Parathyroid adenoma (tissue), 2 donors: Measurements from ENCODE around the gene MBTD1.
"Not testable (repeated sequence)": the region's sequence is repeated elsewhere in the genome, so short reads cannot be mapped to it uniquely, and the experiment has no call there.

Source experiments
- H2AFZ ChIP-seq: fragments of 300-600 bp; sonication (generic); one replicate; pipeline ENCODE4 v1.7.0; 2017; ENCODE audit warnings: antibody characterized with exemption, mild to moderate bottlenecking
- H3K27ac ChIP-seq: fragments of 300-600 bp; sonication (generic); one replicate; pipeline ENCODE4 v1.7.0; 2017
- H3K27me3 ChIP-seq: fragments of 300-600 bp; sonication (generic); one replicate; pipeline ENCODE4 v1.7.0; 2017; ENCODE audit warnings: low read length; ENCODE audit not compliant: control insufficient read depth, insufficient read depth
- H3K36me3 ChIP-seq: fragments of 300-600 bp; sonication (generic); one replicate; pipeline ENCODE4 v1.7.0; 2017; ENCODE audit warnings: low read length; ENCODE audit not compliant: control insufficient read depth, insufficient read depth
- H3K4me1 ChIP-seq: fragments of 300-600 bp; sonication (generic); one replicate; pipeline ENCODE4 v1.7.0; 2017; ENCODE audit warnings: control low read depth
- H3K4me2 ChIP-seq: fragments of 300-600 bp; sonication (generic); one replicate; pipeline ENCODE4 v1.7.0; 2017; ENCODE audit warnings: low read length
- H3K4me3 ChIP-seq: fragments of 300-600 bp; sonication (generic); one replicate; pipeline ENCODE4 v1.7.0; 2017; ENCODE audit warnings: low read depth, low read length
- H3K79me2 ChIP-seq: fragments of 300-600 bp; sonication (generic); one replicate; pipeline ENCODE4 v1.7.0; 2017; ENCODE audit warnings: control low read depth
- H3K9ac ChIP-seq: fragments of 300-600 bp; sonication (generic); one replicate; pipeline ENCODE4 v1.7.0; 2017; ENCODE audit warnings: mild to moderate bottlenecking
- H3K9me3 ChIP-seq: fragments of 300-600 bp; sonication (generic); one replicate; pipeline ENCODE4 v1.7.0; 2017; ENCODE audit warnings: low read length; ENCODE audit not compliant: control insufficient read depth
- TF ChIP-seq, protein P1 (sequence below): fragments of 300-600 bp; sonication (generic); IDR thresholded peaks from one replicate; pipeline ENCODE4 v1.7.0; 2017; ENCODE audit warnings: antibody characterized with exemption, mild to moderate bottlenecking
- donor health status: primary hyperparathyroidism.

Gene MBTD1

DNA sequence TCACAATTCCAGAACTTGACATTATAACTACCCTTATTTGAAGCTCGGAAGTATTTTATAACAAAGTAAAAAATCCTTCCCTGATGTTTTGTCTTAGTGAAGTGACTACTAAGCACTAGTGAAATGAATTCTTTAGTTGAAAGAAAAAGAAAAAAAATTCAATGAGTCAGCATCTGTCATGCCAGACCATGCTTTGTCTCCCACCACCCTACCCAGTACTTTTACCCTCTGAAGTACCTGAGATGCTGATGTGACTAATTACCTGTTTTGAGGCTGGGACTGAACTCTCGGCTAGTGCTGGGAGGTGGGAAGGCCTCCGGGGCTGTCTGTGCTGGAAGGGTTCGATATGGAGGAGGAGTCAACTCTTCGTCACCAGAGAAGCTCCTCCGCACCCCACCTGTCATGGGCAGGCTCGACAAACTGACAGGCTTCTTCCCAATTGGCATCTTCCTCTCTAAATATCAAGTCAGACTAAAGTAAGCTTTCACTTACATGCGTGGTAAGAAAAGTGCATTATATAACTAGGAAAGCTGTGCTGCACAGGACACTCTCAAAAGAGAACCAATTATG, 74.0 kb downstream of the MBTD1 start:
- Histone ChIP-seq H3K27ac (no peak overlapping the region), H3K9ac (no peak overlapping the region), H2AFZ (no peak overlapping the region), H3K4me3 (no peak overlapping the region), H3K4me2 (no peak overlapping the region), H3K9me3 (no peaks in the 10 kb centered on the region), H3K4me1 (no peaks in the 10 kb centered on the region), H3K27me3 (no peaks in the 10 kb centered on the region), H3K79me2 (no peaks in the 10 kb centered on the region), H3K36me3 (no peaks in the 10 kb centered on the region)
- TF ChIP-seq, protein P1, sequence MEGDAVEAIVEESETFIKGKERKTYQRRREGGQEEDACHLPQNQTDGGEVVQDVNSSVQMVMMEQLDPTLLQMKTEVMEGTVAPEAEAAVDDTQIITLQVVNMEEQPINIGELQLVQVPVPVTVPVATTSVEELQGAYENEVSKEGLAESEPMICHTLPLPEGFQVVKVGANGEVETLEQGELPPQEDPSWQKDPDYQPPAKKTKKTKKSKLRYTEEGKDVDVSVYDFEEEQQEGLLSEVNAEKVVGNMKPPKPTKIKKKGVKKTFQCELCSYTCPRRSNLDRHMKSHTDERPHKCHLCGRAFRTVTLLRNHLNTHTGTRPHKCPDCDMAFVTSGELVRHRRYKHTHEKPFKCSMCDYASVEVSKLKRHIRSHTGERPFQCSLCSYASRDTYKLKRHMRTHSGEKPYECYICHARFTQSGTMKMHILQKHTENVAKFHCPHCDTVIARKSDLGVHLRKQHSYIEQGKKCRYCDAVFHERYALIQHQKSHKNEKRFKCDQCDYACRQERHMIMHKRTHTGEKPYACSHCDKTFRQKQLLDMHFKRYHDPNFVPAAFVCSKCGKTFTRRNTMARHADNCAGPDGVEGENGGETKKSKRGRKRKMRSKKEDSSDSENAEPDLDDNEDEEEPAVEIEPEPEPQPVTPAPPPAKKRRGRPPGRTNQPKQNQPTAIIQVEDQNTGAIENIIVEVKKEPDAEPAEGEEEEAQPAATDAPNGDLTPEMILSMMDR: no peak

DNA sequence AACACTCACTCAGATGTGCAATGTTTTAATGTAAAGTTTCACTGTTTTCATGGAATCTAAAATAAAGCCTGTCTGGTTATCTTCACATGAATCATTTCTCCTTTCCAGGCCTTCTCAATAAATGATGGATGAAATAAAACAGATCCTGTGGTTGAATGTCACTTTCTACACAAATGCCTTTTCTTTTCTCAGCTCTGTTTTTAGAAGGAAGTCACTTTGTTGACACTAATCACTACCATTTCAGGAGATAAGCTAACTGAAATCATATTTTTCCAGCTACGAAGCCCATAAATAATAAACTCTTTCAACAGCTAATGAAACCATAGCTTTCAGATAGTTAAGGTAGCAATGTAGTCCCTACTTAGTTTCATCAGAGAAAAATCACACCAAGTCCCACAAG, 75.7 kb downstream of the MBTD1 start:
- Histone ChIP-seq H2AFZ (no peak overlapping the region), H3K4me1 (no peaks in the 10 kb centered on the region), H3K9ac (no peak overlapping the region), H3K4me3 (no peak overlapping the region), H3K27ac (no peak overlapping the region), H3K79me2 (no peaks in the 10 kb centered on the region), H3K9me3 (no peaks in the 10 kb centered on the region), H3K36me3 (no peaks in the 10 kb centered on the region), H3K27me3 (no peaks in the 10 kb centered on the region), H3K4me2 (no peak overlapping the region)
- TF ChIP-seq, protein P1: no peak

DNA sequence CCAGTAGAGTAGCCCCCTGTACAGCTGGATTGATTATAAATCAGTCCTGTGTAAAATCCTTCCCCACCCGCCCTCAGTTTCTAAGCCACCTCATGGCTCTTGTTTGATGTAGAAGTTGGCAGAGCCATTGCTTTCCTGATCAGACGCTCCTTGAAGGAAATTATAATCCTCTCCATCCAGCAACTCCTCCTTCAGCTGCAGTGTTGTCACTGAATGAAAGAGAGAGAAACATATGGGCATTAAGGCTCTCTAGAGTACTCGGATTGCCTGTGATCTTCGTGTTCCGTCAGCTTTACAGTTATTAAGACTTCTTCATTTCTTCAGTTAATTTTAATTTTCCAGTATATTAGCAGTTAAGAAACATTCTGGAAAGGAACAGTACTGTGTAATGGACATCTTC, 79.4 kb downstream of the MBTD1 start:
- Histone ChIP-seq H2AFZ (no peak overlapping the region), H3K4me3 (no peak overlapping the region), H3K27ac (no peak overlapping the region), H3K4me1 (no peaks in the 10 kb centered on the region), H3K36me3 (no peaks in the 10 kb centered on the region), H3K9ac (no peak overlapping the region), H3K4me2 (no peak overlapping the region), H3K9me3 (no peaks in the 10 kb centered on the region), H3K27me3 (no peaks in the 10 kb centered on the region), H3K79me2 (no peaks in the 10 kb centered on the region)
- TF ChIP-seq, protein P1: no peak

GRCh38 chr17:51172030-51172429, 87.8 kb downstream of the MBTD1 start:
- H3K9ac ChIP-seq, H3K4me3 ChIP-seq, H3K27ac ChIP-seq, H3K79me2 ChIP-seq, H3K4me1 ChIP-seq, H3K4me2 ChIP-seq, H3K9me3 ChIP-seq, H3K36me3 ChIP-seq, H2AFZ ChIP-seq, H3K27me3 ChIP-seq: not testable (repeated sequence)

DNA sequence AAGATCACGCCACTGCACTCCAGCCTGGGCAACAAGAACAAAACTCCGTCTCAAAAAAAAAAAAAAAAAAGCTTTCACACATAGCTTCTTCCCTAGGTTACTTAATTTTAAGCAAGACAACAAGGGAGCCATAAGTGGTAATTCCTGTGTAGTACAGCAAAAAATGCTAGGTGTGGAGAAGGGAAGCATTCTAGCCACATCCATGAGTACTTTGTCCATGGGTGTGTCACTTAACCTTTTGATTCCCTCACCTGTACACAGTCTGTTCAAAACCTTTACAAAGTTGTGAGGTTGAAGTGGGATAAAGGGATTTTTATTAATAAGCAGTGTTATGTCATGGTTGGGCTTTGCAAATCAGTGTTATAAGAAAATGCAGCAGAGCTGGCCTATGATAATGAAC, 89.1 kb downstream of the MBTD1 start:
- Histone ChIP-seq H2AFZ (no peak overlapping the region), H3K27me3 (no peaks in the 10 kb centered on the region), H3K27ac (no peak overlapping the region), H3K9me3 (no peaks in the 10 kb centered on the region), H3K9ac (no peak overlapping the region), H3K4me1 (no peaks in the 10 kb centered on the region), H3K4me3 (no peak overlapping the region), H3K4me2 (no peak overlapping the region), H3K36me3 (no peaks in the 10 kb centered on the region), H3K79me2 (no peaks in the 10 kb centered on the region)
- TF ChIP-seq, protein P1: no peak
